IPS-18c (cell line): Measurements from ENCODE around the gene PDE4D.

Source experiments
- H3K4me3 ChIP-seq: 2 replicates; pipeline ENCODE4 v1.7.0; 2013; ENCODE audit warnings: low read depth, mild to moderate bottlenecking, low read length, moderate library complexity; ENCODE audit not compliant: insufficient read depth
- H3K9me3 ChIP-seq: one replicate; pipeline ENCODE4 v1.6.1; 2013; ENCODE audit warnings: mild to moderate bottlenecking, low read length, moderate library complexity; ENCODE audit not compliant: control insufficient read depth, insufficient read depth

PDE4D gene

GRCh38 chr5:59462956-59463355, 430.6 kb downstream of the PDE4D start:
- H3K9me3 ChIP-seq, result no peaks in the 10 kb centered on the region
- no peak overlapping the region for H3K4me3 ChIP-seq

GRCh38 chr5:59460368-59461153, 433.0 kb downstream of the PDE4D start:
- Histone ChIP-seq H3K9me3 (no peaks in the 10 kb centered on the region), H3K4me3 (no peak overlapping the region)

- Histone ChIP-seq H3K4me3 (no peak overlapping the region), H3K9me3 (no peaks in the 10 kb centered on the region)
These were observed 434.4 kb downstream of the PDE4D start for GRCh38 chr5:59458966-59459729.

- Histone ChIP-seq H3K9me3 (no peaks in the 10 kb centered on the region), H3K4me3 (no peak overlapping the region)
These were observed 435.2 kb downstream of the PDE4D start for GRCh38 chr5:59458321-59458720.

GRCh38 chr5:59449905-59450644, 443.5 kb downstream of the PDE4D start:
- Histone ChIP-seq H3K4me3 (no peak overlapping the region), H3K9me3 (no peaks in the 10 kb centered on the region)

DNA sequence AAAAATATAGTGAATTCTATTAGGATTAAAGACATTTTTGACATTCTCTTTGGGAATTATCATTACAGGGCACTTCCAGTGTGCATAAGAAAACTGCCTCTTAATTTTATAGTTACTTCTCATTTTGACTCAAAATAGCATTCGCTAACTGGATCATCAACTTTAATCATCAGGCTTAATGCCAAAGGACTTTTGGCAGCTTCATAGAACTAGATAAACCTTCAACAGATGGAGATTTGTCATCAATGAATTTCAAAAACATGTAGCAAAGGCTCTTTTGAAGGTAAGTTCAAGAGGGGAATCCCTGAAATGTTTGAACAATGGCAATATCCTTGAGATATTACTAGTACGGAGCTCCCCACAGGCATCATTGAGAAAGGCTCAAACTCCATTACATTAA, 447.2 kb downstream of the PDE4D start:
- Histone ChIP-seq H3K4me3 (no peak overlapping the region), H3K9me3 (no peaks in the 10 kb centered on the region)

GRCh38 chr5:59445741-59446140, 447.8 kb downstream of the PDE4D start:
- H3K9me3 ChIP-seq, result no peaks in the 10 kb centered on the region
- H3K4me3 ChIP-seq, result no peak overlapping the region

DNA sequence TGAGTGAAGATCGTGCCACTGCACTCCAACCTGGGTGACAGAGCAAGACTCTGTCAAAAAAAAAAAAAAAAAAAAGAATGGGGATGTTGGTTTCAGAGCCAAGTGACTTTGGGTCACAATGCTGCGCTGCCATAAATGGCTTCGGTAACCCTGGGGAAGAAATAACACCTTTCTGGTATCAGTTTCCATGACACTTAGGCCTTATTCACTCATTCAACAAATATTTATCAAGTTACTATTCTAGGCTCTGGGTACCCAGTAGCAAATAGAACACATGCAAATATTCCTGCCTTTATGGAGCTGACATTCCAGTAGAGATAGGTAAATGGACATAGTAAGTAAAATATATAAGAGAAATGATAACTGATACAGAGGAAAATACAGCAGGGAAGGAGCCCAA, 454.2 kb downstream of the PDE4D start:
- Histone ChIP-seq H3K4me3 (no peak overlapping the region), H3K9me3 (no peaks in the 10 kb centered on the region)

DNA sequence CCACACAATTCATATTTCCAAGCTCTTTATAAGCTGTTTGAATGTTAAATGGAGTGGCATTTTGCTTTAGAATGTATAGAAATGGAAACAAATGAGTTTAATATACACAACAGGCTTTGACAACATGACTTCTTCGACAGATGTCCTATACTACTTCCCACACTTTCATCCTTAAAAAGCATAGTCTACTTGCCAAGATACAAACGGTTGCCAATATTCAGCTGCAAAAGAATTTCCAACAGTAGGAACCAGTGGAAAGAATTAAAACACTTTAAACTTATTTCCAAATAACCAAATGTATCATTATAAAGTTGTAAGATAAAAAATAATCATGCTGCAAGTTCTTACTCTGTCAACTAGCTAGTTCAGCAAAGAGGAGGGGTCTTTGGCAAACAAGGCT, 456.4 kb downstream of the PDE4D start:
- no peaks in the 10 kb centered on the region for H3K9me3 ChIP-seq
- no peak overlapping the region for H3K4me3 ChIP-seq

- Histone ChIP-seq H3K9me3 (no peaks in the 10 kb centered on the region), H3K4me3 (no peak overlapping the region)
These were observed 457.0 kb downstream of the PDE4D start for GRCh38 chr5:59436364-59437148.

DNA sequence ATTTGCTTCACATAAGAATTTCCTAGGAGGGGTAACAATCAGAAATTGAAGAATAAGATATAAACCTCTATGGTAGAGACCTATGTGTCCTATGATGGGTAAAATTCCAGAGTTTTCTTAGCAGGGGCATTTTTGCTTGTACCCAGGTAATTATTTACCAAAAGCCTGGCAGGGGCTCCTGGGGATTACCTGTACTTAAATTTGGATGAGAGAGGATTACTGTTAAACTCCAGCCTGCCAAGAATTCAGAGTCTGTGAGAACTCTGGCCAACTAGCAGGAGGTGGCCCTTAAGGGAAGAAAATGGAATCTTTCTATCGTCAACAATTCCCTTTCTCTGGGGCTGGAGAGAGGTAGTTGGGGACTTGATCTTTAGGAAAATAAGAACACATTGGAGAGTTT, 460.4 kb downstream of the PDE4D start:
- Histone ChIP-seq H3K9me3 (no peaks in the 10 kb centered on the region), H3K4me3 (no peak overlapping the region)

DNA sequence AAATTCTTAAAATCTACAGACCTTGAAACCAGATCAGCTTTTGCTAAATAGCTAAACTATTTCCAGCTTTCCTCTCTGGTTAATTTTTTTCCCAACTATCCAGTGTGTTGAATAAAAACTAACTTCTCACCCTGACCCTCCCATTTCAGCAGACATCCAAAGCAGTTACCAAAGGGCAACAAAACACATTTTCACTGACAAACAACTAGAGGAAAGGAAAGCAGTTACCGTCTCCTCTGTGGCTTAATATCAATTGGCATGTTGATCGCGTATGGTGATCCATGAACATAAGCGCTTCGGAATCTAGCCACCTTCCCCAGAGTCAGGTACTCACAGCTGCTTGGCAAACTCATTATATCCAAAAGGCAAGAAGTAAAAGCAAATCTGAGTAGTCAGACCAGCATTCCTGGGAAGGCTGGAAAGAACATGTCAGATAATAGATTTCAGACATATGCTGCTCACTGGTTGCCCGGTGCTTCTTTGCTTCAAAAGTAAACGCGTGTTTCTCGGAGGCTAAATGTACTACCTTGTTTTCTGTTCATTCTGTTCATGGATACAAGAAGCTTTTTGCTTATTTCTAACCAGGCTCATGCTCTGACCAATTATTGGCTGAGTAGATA, 463.4 kb downstream of the PDE4D start:
- Histone ChIP-seq H3K4me3 (no peak overlapping the region), H3K9me3 (no peaks in the 10 kb centered on the region)

- no peak overlapping the region for H3K4me3 ChIP-seq
- H3K9me3 ChIP-seq, result no peaks in the 10 kb centered on the region
These were observed 465.1 kb downstream of the PDE4D start for GRCh38 chr5:59428391-59428790.

GRCh38 chr5:59424515-59424914, 469.0 kb downstream of the PDE4D start:
- no peak overlapping the region for H3K4me3 ChIP-seq
- H3K9me3 ChIP-seq, result no peaks in the 10 kb centered on the region

- H3K9me3 ChIP-seq, result no peaks in the 10 kb centered on the region
- H3K4me3 ChIP-seq, result no peak overlapping the region
These were observed 470.5 kb downstream of the PDE4D start for GRCh38 chr5:59423021-59423420.

DNA sequence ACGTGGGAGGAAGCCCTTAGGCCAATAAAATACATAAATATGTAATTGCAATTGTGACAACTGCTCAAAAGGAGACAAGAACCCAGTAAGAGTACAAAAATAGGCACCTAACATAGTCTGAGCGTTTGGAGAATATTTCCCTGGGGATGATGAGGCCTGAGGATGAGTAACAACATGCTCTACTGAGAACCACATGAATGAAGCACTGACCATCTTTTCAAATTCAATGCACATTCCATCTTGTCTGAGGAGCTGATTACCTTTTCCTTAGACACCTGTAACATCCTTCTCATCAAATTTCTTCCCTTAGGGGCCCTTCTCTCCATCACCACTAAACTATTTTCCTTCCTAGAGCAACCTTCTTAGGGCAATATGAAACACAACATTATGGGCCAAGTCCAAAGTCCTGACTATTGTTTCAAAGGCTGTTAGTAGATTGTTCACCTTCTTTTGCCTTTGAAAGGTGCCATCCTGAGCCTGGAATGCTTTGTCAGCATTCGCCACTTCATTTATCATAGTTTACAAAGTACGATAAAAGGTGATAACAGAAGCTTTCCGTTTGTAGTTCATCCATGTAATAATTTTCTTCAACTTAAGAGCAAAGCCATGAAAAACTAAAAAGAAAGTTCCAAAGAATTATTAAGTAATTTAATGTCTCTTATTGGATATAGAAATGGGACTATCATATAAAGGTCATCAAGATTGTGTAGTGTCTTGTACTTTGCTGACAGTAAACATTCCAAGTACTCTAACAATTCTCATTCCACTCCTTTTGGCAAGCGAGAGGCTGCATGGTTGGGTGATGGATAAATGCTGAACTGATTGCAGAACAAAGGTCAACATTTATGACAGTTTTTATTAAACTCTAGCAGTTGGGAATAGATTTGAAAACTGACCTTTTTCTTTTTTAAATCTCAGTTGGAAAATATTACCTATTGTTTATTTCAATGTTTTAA, 471.3 kb downstream of the PDE4D start:
- Histone ChIP-seq H3K4me3 (no peak overlapping the region), H3K9me3 (no peaks in the 10 kb centered on the region)
